ENCODE data around the gene SDF4.
"Not testable (repeated sequence)": the region's sequence is repeated elsewhere in the genome, so short reads cannot be mapped to it uniquely, and the experiment has no call there.

Gene SDF4

GRCh38 chr1:1179346-1179982 lies 52.3 kb downstream of the SDF4 start:
- DNase-seq (ENCODE audit: low read depth): no peak

GRCh38 chr1:1178794-1179331 lies 52.9 kb downstream of the SDF4 start:
- DNase-seq (ENCODE audit: low read depth): no peak

- no peak for DNase-seq (ENCODE audit: low read depth)
Observed at GRCh38 chr1:1177452-1178206, 54.2 kb downstream of the SDF4 start.

- no peak for DNase-seq (ENCODE audit: low read depth)
Observed at GRCh38 chr1:1176931-1177330, 54.9 kb downstream of the SDF4 start.

GRCh38 chr1:1176063-1176761 lies 55.6 kb downstream of the SDF4 start:
- not testable (repeated sequence) for DNase-seq (ENCODE audit: low read depth)

- no peak for DNase-seq (ENCODE audit: low read depth)
Observed at GRCh38 chr1:1175221-1176062, 56.4 kb downstream of the SDF4 start.

GRCh38 chr1:1173793-1174415 lies 57.9 kb downstream of the SDF4 start, which contains the start of gene TTLL10:
TTLL10 (plus strand) TSS chr1:1173880; CDS start chr1:1179216, 5,336 bp downstream.
- DNase-seq (ENCODE audit: low read depth): no peak

- no peak for DNase-seq (ENCODE audit: low read depth)
Observed at GRCh38 chr1:1173061-1173792, 58.6 kb downstream of the SDF4 start.

- no peak for DNase-seq (ENCODE audit: low read depth)
Observed at GRCh38 chr1:1171546-1172340, 60.1 kb downstream of the SDF4 start.

- DNase-seq (ENCODE audit: low read depth): no peak
Observed at GRCh38 chr1:1171161-1171545, 60.6 kb downstream of the SDF4 start.

GRCh38 chr1:1170215-1171091 lies 61.3 kb downstream of the SDF4 start:
- DNase-seq (ENCODE audit: low read depth): no peak

GRCh38 chr1:1169429-1170214 lies 62.2 kb downstream of the SDF4 start:
- DNase-seq (ENCODE audit: low read depth): no peak

- DNase-seq (ENCODE audit: low read depth): no peak
Observed at GRCh38 chr1:1168451-1169411, 63.1 kb downstream of the SDF4 start.

GRCh38 chr1:1167841-1168450 lies 63.9 kb downstream of the SDF4 start:
- no peak for DNase-seq (ENCODE audit: low read depth)

GRCh38 chr1:1167398-1167821 lies 64.4 kb downstream of the SDF4 start:
- DNase-seq (ENCODE audit: low read depth): no peak
